Adipose tissue (tissue), 3 donors: ENCODE measurements around the gene PDCD6IP. TPM values are rescaled to one million over a fixed set of nuclear protein-coding genes. Genes with fewer than 3 reads are reported as not detected.
"Not testable (repeated sequence)": the region's sequence is repeated elsewhere in the genome, so short reads cannot be mapped to it uniquely, and the experiment has no call there.

Experiments
- H3K27ac ChIP-seq: one replicate; pipeline ENCODE4 v1.5.1; 2013; ENCODE audit warnings: low read depth, low read length
- WGBS, 3 donors: extraction: QIAGEN DNeasy Blood & Tissue Kit; methylation state at CpG; one replicate each; pipeline ENCODE4 v1.1.7; 2013; 5-methylcytosine and 5-hydroxymethylcytosine counted together
- polyA plus RNA-seq, 3 donors: library from polyadenylated mRNA; stranded (reverse); fragments of 200-250 nt; gene quantifications; one replicate each; pipeline ENCODE4 v1.2.3, GENCODE V29; 2013
- donor health status: healthy with polysubstance abuse.
- donor health status: Bipolar disorder and iron deficiency.
- donor health status: healthy.

The PDCD6IP gene
- polyA plus RNA-seq, 3 donors, result 31.1 to 70.2 (median 34.1) TPM

- H3K27ac ChIP-seq, result no peak overlapping the region
- WGBS, 3 donors, result 70 to 88% (median 72%) methylated on average over 3 of the region's 3 CpGs
Measured at GRCh38 chr3:33834096-33834453, 35.6 kb downstream of the PDCD6IP start.

GRCh38 chr3:33837182-33837581 is 38.8 kb downstream of the PDCD6IP start:
- not testable (repeated sequence) for H3K27ac ChIP-seq
- WGBS, 3 donors, result 91 to 98% (median 95%) methylated on average over 2 to 3 of the region's 3 CpGs

GRCh38 chr3:33839283-33839682 is 40.9 kb downstream of the PDCD6IP start:
- 84 to 94% (median 89%) methylated on average over 3 of the region's 3 CpGs for WGBS, 3 donors
- H3K27ac ChIP-seq, result no peak overlapping the region

GRCh38 chr3:33840179-33840578 is 41.7 kb downstream of the PDCD6IP start:
- 73 to 92% (median 79%) methylated on average over 2 of the region's 2 CpGs for WGBS, 3 donors

DNA sequence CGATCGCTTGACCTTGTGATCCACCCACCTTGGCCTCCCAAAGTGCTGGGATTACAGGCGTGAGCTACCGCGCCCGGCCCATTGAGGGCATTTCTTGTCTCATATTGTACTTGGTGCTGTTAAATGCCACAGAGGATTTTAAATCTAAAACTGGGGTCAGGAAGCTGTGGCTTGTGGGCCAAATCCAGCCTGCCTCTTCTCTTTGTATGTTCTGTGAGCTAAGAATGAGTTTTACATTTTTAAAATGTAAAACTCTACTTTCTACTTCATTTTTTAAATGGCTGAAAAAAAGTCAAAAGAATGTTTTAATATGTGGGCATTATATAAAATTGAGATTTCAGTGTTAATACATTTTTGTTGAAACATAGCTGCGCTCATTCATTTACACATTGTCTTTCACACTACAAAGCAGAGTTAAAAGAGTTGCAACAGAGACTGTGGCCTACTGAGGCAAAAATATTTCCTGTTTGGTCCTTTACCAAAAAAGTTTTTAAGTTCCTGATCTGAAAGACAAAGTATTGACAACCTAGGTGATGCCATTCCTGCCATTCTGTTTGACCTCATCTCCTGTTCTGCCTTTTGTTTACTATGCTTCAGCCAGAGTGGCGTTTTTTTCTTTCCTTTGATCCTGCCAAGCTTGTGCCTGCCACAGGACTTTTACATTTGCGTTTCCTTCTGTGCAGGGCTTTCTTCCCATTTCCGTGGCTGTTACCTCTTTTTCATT is 50.4 kb downstream of the PDCD6IP start:
- H3K27ac ChIP-seq, result no peak overlapping the region
- WGBS, 3 donors, result 75 to 82% (median 78%) methylated on average over 10 of the region's 10 CpGs

More at GRCh38 chr3:33840179-33840578, 41.7 kb downstream of the PDCD6IP start:
- H3K27ac ChIP-seq, result no peak overlapping the region

- WGBS, 3 donors, result 55 to 88% (median 58%) methylated on average over 2 to 3 of the region's 3 CpGs
- H3K27ac ChIP-seq, result not testable (repeated sequence)
Measured at GRCh38 chr3:33850599-33850998, 52.2 kb downstream of the PDCD6IP start.

GRCh38 chr3:33855407-33855806 is 57.0 kb downstream of the PDCD6IP start:
- H3K27ac ChIP-seq, result not testable (repeated sequence)
- 36 to 61% (median 60%) methylated on average over 1 of the region's 1 CpG for WGBS, 3 donors

- WGBS, 3 donors, result 78 to 88% (median 83%) methylated on average over 10 of the region's 10 CpGs
- H3K27ac ChIP-seq, result no peak overlapping the region
Measured at GRCh38 chr3:33855884-33856546, 57.6 kb downstream of the PDCD6IP start.

DNA sequence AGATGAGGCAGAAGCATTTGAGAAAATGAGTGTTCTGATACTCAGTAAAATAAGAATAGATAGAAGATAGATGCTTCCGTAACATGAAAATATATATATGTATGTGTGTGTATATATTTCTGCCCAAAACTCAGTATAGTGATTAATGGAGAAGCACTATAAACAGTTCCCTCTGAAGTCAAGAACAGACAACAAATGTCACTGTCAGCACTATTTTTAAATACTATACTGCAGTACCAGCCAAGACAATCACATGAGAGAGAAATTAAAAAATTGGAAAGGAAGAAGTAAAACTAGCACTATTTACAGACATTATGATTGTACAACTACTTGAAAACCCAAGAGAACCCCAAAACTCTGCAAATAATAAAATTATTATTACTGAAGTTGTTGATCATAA is 59.3 kb downstream of the PDCD6IP start:
- WGBS, 3 donors, result 94 to 98% (median 95%) methylated on average over 1 of the region's 1 CpG

GRCh38 chr3:33858131-33858530 is 59.7 kb downstream of the PDCD6IP start:
- WGBS, 3 donors, result 98 to 100% (median 98%) methylated on average over 4 of the region's 4 CpGs

More for the DNA sequence above, 59.3 kb downstream of the PDCD6IP start:
- H3K27ac ChIP-seq, result not testable (repeated sequence)

GRCh38 chr3:33860373-33861050 is 62.1 kb downstream of the PDCD6IP start:
- H3K27ac ChIP-seq, result no peak overlapping the region
- 82 to 87% (median 85%) methylated on average over 4 of the region's 4 CpGs for WGBS, 3 donors

More at GRCh38 chr3:33858131-33858530, 59.7 kb downstream of the PDCD6IP start:
- no peak overlapping the region for H3K27ac ChIP-seq

DNA sequence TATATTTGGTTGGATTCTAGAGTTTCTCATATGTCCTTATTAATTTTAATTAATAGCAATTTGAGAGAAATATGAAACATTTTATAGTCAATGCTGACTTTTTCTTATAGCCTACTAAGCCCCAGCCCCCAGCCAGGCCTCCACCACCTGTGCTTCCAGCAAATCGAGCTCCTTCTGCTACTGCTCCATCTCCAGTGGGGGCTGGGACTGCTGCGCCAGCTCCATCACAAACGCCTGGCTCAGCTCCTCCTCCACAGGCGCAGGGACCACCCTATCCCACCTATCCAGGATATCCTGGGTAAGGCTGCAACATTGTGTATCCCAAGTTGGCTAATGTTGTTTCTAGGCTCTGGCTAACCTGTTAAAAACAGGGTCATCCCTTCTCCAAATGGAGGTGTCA is 66.7 kb downstream of the PDCD6IP start:
- WGBS, 3 donors, result 85 to 96% (median 86%) methylated on average over 4 of the region's 4 CpGs
- H3K27ac ChIP-seq, result no peak overlapping the region

DNA sequence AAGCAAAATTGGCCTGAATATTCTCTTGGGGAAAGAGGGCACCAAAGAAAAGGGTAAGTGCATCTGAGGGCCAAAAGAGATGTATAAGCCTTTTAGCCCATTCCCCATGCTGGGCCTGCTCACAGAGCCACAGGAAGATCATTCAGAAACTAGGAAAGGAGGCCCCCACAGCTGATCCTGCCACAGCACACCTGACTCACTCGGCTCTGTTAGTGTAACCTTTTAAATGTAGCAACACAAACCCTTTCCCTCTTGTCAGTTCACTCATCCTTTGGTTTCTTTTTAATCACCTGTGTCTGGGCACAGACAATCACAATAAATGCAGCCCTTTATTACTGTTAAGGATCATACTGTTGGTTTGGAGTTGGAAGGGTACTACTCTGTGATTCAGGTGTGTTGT is 69.9 kb downstream of the PDCD6IP start:
- WGBS, 3 donors, result 67 to 90% (median 67%) methylated on average over 1 of the region's 1 CpG
- H3K27ac ChIP-seq, result no peak overlapping the region

GRCh38 chr3:33869977-33870376 is 71.5 kb downstream of the PDCD6IP start:
- no peak overlapping the region for H3K27ac ChIP-seq
- WGBS, 3 donors, result 86 to 92% (median 87%) methylated on average over 7 of the region's 7 CpGs

- 81 to 88% (median 83%) methylated on average over 1 of the region's 1 CpG for WGBS, 3 donors
Measured at GRCh38 chr3:33874815-33875214, 76.4 kb downstream of the PDCD6IP start.

DNA sequence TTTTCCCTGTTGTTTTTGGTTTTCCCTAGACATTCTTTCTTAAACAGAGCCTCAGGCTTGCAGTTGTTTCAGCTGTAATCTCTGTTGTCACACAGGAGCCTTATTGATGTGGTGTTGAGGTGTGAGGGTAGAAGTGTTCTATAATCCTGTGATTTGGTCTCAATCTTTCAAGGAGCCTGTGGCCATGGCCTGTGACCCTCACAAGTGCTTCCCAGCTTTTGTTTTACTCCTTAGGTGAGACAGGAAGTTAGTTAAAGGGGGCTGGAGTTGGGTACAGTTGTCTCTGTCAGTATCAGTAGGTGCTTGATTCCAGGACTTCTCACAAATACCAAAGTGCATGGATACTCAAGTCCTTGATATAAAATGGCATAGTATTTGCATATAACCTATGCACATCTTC is 77.2 kb downstream of the PDCD6IP start:
- H3K27ac ChIP-seq, result no peak overlapping the region

More at GRCh38 chr3:33874815-33875214, 76.4 kb downstream of the PDCD6IP start:
- H3K27ac ChIP-seq, result no peak overlapping the region

GRCh38 chr3:33877187-33877586 is 78.8 kb downstream of the PDCD6IP start:
- H3K27ac ChIP-seq, result no peak overlapping the region
- 65 to 76% (median 71%) methylated on average over 3 of the region's 3 CpGs for WGBS, 3 donors

- H3K27ac ChIP-seq, result no peak overlapping the region
- 73 to 74% (median 74%) methylated on average over 2 of the region's 2 CpGs for WGBS, 3 donors
Measured at GRCh38 chr3:33879540-33879939, 81.1 kb downstream of the PDCD6IP start.
